Nephron progenitor cell (in vitro differentiated cells): ENCODE results near the gene BFSP1.

Experiments
- DNase-seq: peaks from one replicate; pipeline ENCODE4 v3.0.0; 2021
- H3K27ac Mint-ChIP-seq: 2 replicates; pipeline ENCODE4 v1.8.0; 2021; ENCODE audit warnings: mild to moderate bottlenecking, moderate library complexity, mixed read lengths
- H3K27me3 Mint-ChIP-seq: 2 replicates; pipeline ENCODE4 v1.8.0; 2021; ENCODE audit warnings: mild to moderate bottlenecking, low read depth, mixed read lengths; ENCODE audit not compliant: poor library complexity
- H3K36me3 Mint-ChIP-seq: 2 replicates; pipeline ENCODE4 v1.8.0; 2021; ENCODE audit warnings: low read depth, mixed read lengths
- H3K4me1 Mint-ChIP-seq: 2 replicates; pipeline ENCODE4 v1.8.0; 2021; ENCODE audit warnings: mixed read lengths
- H3K4me3 Mint-ChIP-seq: 2 replicates; pipeline ENCODE4 v1.8.0; 2021; ENCODE audit warnings: mild to moderate bottlenecking, moderate library complexity, mixed read lengths
- H3K9me3 Mint-ChIP-seq: 2 replicates; pipeline ENCODE4 v1.8.0; 2021; ENCODE audit warnings: mild to moderate bottlenecking, moderate library complexity, mixed read lengths
- CTCF ChIP-seq: fragments of 200-600 bp; sonication (generic); IDR thresholded peaks from 2 replicates; pipeline ENCODE4 v1.5.0; 2021; ENCODE audit warnings: antibody characterized with exemption

The BFSP1 gene

GRCh38 chr20:17503301-17504065, 27.7 kb downstream of the BFSP1 start:
- Mint-ChIP-seq H3K27me3 (peaks cover 12% of the 10 kb centered on the region), H3K36me3 (no peaks in the 10 kb centered on the region), H3K9me3 (no peaks in the 10 kb centered on the region), H3K4me1 (peaks cover 22% of the 10 kb centered on the region), H3K27ac (no peak overlapping the region), H3K4me3 (no peak overlapping the region)
- DNase-seq = no peak
- no peak for TF ChIP-seq CTCF

GRCh38 chr20:17502105-17502504, 29.1 kb downstream of the BFSP1 start:
- Mint-ChIP-seq H3K4me3 (no peak overlapping the region), H3K27ac (no peak overlapping the region), H3K4me1 (peaks cover 14% of the 10 kb centered on the region), H3K9me3 (no peaks in the 10 kb centered on the region), H3K36me3 (no peaks in the 10 kb centered on the region), H3K27me3 (peaks cover 9% of the 10 kb centered on the region)
- TF ChIP-seq CTCF = no peak
- no peak for DNase-seq

GRCh38 chr20:17501701-17502100, 29.5 kb downstream of the BFSP1 start:
- Mint-ChIP-seq H3K27ac (no peak overlapping the region), H3K27me3 (peaks cover 9% of the 10 kb centered on the region), H3K4me1 (peaks cover 14% of the 10 kb centered on the region), H3K36me3 (no peaks in the 10 kb centered on the region), H3K9me3 (no peaks in the 10 kb centered on the region), H3K4me3 (no peak overlapping the region)
- no peak for TF ChIP-seq CTCF
- DNase-seq = no peak

- H3K27me3 Mint-ChIP-seq = peaks cover 8% of the 10 kb centered on the region
- TF ChIP-seq CTCF = no peak
- DNase-seq = no peak
Measured at GRCh38 chr20:17500826-17501225, 30.4 kb downstream of the BFSP1 start.

GRCh38 chr20:17500271-17500670, 30.9 kb downstream of the BFSP1 start:
- Mint-ChIP-seq H3K4me3 (no peak overlapping the region), H3K9me3 (no peaks in the 10 kb centered on the region), H3K4me1 (peaks cover 13% of the 10 kb centered on the region), H3K27ac (no peak overlapping the region), H3K27me3 (peaks cover 3% of the 10 kb centered on the region), H3K36me3 (no peaks in the 10 kb centered on the region)
- no peak for DNase-seq
- no peak for TF ChIP-seq CTCF

More at GRCh38 chr20:17500826-17501225, 30.4 kb downstream of the BFSP1 start:
- Mint-ChIP-seq H3K4me3 (no peak overlapping the region), H3K4me1 (peaks cover 14% of the 10 kb centered on the region), H3K36me3 (no peaks in the 10 kb centered on the region), H3K9me3 (no peaks in the 10 kb centered on the region), H3K27ac (no peak overlapping the region)

GRCh38 chr20:17499041-17499440, 32.1 kb downstream of the BFSP1 start:
- H3K27me3 Mint-ChIP-seq = peaks cover 3% of the 10 kb centered on the region

More at GRCh38 chr20:17499041-17499440, 32.1 kb downstream of the BFSP1 start:
- Mint-ChIP-seq H3K9me3 (no peaks in the 10 kb centered on the region), H3K27ac (no peak overlapping the region), H3K4me3 (no peak overlapping the region), H3K36me3 (peaks cover 6% of the 10 kb centered on the region), H3K4me1 (peaks cover under 1% of the 10 kb centered on the region)
- DNase-seq = no peak
- TF ChIP-seq CTCF = no peak
